Adrenal gland (tissue), 5 donors: ENCODE results near the gene MORN4.

ENCODE experiments used
- CTCF ChIP-seq, 6 experiments: fragments of 450-650 bp in 4 of 6; fragments of 200-600 bp in 2 of 6; sonication (generic) in 1 of 6; IDR thresholded peaks; 1 replicate in 5 of 6; 2 replicates in 1 of 6; pipeline versions ENCODE4 v1.5.1 to v1.8.0; 2016 to 2021; ENCODE audit warnings: antibody characterized with exemption in 6 of 6, mild to moderate bottlenecking in 2 of 6, moderate library complexity in 1 of 6
- POLR2A ChIP-seq, 2 donors: fragments of 450-650 bp; IDR thresholded peaks; one replicate each; pipeline ENCODE4 v1.6.1; 2017; ENCODE audit warnings: antibody characterized with exemption in 2 of 2, mild to moderate bottlenecking in 2 of 2, moderate library complexity in 1 of 2
- donor health status: DM: no; HTN: no; CAD: no.

GRCh38 chr10:97573021-97573420 lies 60.3 kb downstream of the MORN4 start:
- no peak for TF ChIP-seq POLR2A (IDR thresholded peaks at IDR 0.05)
- no peak for TF ChIP-seq CTCF (IDR thresholded peaks at IDR 0.05)
